Measurements from ENCODE around the gene LHFPL2. TPM values are rescaled to one million over a fixed set of nuclear protein-coding genes. Genes with fewer than 3 reads are reported as not detected.

The LHFPL2 gene
- total RNA-seq, 6 experiments from 2014 or later, result 14.4 to 18.9 (median 16.7) TPM

GRCh38 chr5:78518365-78519197 lies 130.0 kb downstream of the LHFPL2 start:
- Mint-ChIP-seq H3K27ac (peak overlapping the region; percentile 98), H3K27me3 (ENCODE audit: insufficient read depth) (no peaks in the 10 kb centered on the region; the same call in 1 of the 2 replicates), H3K4me1 (ENCODE audit: low read depth) (peaks cover 56% of the 10 kb centered on the region), H3K36me3 (ENCODE audit: low read depth) (peaks cover 5% of the 10 kb centered on the region; the same call in 1 of the 2 replicates), H3K9me3 (no peaks in the 10 kb centered on the region), H3K4me3 (peak overlapping the region; percentile 77)
- TF ChIP-seq CTCF (IDR thresholded peaks at IDR 0.05), result no peak
- DNase-seq, result peak; percentile 87

- TF ChIP-seq CTCF (IDR thresholded peaks at IDR 0.05), result no peak
- Mint-ChIP-seq H3K4me1 (ENCODE audit: low read depth) (peaks cover 64% of the 10 kb centered on the region), H3K4me3 (no peak overlapping the region), H3K27ac (no peak overlapping the region), H3K9me3 (no peaks in the 10 kb centered on the region), H3K36me3 (ENCODE audit: low read depth) (peaks cover 5% of the 10 kb centered on the region; the same call in 1 of the 2 replicates), H3K27me3 (ENCODE audit: insufficient read depth) (no peaks in the 10 kb centered on the region; the same call in 1 of the 2 replicates)
- DNase-seq, result no peak
Observed at GRCh38 chr5:78515670-78516069, 132.9 kb downstream of the LHFPL2 start.

- Mint-ChIP-seq H3K4me3 (no peak overlapping the region), H3K4me1 (ENCODE audit: low read depth) (peaks cover 68% of the 10 kb centered on the region), H3K9me3 (no peaks in the 10 kb centered on the region), H3K36me3 (ENCODE audit: low read depth) (peaks cover 5% of the 10 kb centered on the region; the same call in 1 of the 2 replicates), H3K27me3 (ENCODE audit: insufficient read depth) (no peaks in the 10 kb centered on the region; the same call in 1 of the 2 replicates), H3K27ac (peak overlapping the region; percentile 24)
- TF ChIP-seq CTCF (IDR thresholded peaks at IDR 0.05), result no peak
- DNase-seq, result no peak
Observed at GRCh38 chr5:78514427-78515330, 133.9 kb downstream of the LHFPL2 start.

- H3K36me3 Mint-ChIP-seq (ENCODE audit: low read depth), result peaks cover 5% of the 10 kb centered on the region; the same call in 1 of the 2 replicates
- H3K27me3 Mint-ChIP-seq (ENCODE audit: insufficient read depth), result peaks cover 4% of the 10 kb centered on the region; the same call in 1 of the 2 replicates
- no peak for DNase-seq
- TF ChIP-seq CTCF (IDR thresholded peaks at IDR 0.05), result no peak
- H3K9me3 Mint-ChIP-seq, result no peaks in the 10 kb centered on the region
- H3K4me1 Mint-ChIP-seq (ENCODE audit: low read depth), result peaks cover 68% of the 10 kb centered on the region
- H3K27ac Mint-ChIP-seq, result no peak overlapping the region
- no peak overlapping the region for H3K4me3 Mint-ChIP-seq
Observed at GRCh38 chr5:78513441-78513840, 135.1 kb downstream of the LHFPL2 start.

- no peak overlapping the region for H3K4me3 Mint-ChIP-seq
- no peaks in the 10 kb centered on the region for H3K9me3 Mint-ChIP-seq
- no peak for DNase-seq
- peaks cover 4% of the 10 kb centered on the region; the same call in 1 of the 2 replicates for H3K27me3 Mint-ChIP-seq (ENCODE audit: insufficient read depth)
- no peak overlapping the region for H3K27ac Mint-ChIP-seq
- TF ChIP-seq CTCF (IDR thresholded peaks at IDR 0.05), result no peak
- H3K4me1 Mint-ChIP-seq (ENCODE audit: low read depth), result peaks cover 68% of the 10 kb centered on the region
- H3K36me3 Mint-ChIP-seq (ENCODE audit: low read depth), result peaks cover 5% of the 10 kb centered on the region; the same call in 1 of the 2 replicates
Observed at GRCh38 chr5:78512435-78512834, 136.1 kb downstream of the LHFPL2 start.

All from HFFc6 (cell line).